HG02970 (cell line): ENCODE data around the gene TIGD3.

Experiments used
- ATAC-seq: cut with Tn5 transposase; IDR thresholded peaks from one replicate; pipeline ENCODE4 v1.9.1; 2021; ENCODE audit warnings: mild to moderate bottlenecking, moderate library complexity, moderate number of reproducible peaks; ENCODE audit not compliant: unreplicated experiment, low FRiP score

TIGD3 gene

GRCh38 chr11:65363770-65364169 lies 9.2 kb downstream of the TIGD3 start:
- no peak for ATAC-seq

GRCh38 chr11:65366340-65366773 lies 11.8 kb downstream of the TIGD3 start:
- ATAC-seq: no peak

DNA sequence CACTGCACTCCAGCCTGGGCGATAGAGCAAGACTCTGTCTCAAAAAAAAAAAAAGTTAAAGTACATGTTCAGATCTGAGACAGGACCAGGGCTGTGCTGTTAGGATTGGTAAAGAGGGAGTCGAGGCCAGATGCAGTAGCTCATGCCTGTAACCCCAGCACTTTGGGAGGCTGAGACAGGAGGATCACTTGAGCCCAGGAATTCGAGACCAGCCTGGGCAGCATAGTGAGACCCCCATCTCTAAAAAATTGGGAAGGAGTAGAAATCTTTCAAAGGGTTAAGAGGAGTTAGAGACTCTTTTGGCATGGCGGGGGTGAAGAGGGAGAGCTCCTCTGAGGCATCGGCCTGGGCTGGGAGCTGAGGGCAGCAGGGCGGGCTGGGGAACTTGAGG lies 16.1 kb downstream of the TIGD3 start:
- ATAC-seq: no peak

GRCh38 chr11:65373839-65374580 lies 19.5 kb downstream of the TIGD3 start:
- ATAC-seq: no peak

- ATAC-seq: no peak
Observed at GRCh38 chr11:65375012-65375411, 20.5 kb downstream of the TIGD3 start.

DNA sequence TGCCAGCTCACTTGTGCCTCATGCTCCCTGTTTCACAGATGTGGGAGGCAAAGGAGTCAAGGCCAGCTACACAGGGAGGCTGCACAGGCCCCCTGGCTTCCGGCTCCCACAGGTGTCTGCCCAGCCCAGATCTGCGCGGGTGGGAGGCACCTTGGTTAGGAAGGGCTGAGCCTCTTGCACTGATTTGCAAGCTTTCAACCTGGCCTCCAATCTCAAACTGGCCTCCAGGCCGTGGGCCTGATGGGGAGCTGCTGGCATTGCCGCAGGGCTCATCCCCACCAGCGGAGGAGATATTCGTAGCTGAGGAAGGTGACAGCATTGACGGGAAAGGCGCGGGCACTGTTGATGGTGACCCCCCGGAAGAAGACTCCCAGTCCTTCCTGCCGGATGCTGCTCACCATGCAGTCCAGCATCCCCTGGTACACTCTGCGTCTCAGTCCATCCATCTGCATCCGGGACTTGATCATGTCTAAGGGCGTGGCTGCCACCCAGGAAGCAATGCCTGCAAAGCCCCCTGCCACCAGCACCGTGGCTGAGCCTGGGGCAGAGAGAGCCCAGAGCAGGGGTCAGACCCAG lies 21.7 kb downstream of the TIGD3 start:
- no peak for ATAC-seq

DNA sequence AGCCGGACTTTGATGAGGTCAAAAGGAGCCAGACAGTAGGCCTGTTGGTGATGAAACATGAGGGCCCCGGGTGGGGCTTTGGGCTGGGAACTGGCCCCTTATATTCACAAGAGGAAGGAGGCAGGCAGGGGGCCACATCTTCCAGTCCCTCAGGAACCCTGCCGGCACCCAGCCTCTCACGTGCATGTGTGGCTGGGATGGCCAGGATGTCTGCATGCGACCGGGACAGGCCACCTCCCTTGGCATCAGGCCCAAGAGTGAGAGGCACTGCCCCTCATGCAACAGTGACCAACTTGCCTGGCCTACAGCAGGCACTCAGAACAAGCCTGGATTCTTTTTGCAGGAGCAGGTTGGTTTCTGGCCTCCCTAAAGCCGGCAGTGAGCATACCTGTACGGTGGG lies 22.5 kb downstream of the TIGD3 start:
- no peak for ATAC-seq

GRCh38 chr11:65377777-65378176 lies 23.2 kb downstream of the TIGD3 start:
- no peak for ATAC-seq

DNA sequence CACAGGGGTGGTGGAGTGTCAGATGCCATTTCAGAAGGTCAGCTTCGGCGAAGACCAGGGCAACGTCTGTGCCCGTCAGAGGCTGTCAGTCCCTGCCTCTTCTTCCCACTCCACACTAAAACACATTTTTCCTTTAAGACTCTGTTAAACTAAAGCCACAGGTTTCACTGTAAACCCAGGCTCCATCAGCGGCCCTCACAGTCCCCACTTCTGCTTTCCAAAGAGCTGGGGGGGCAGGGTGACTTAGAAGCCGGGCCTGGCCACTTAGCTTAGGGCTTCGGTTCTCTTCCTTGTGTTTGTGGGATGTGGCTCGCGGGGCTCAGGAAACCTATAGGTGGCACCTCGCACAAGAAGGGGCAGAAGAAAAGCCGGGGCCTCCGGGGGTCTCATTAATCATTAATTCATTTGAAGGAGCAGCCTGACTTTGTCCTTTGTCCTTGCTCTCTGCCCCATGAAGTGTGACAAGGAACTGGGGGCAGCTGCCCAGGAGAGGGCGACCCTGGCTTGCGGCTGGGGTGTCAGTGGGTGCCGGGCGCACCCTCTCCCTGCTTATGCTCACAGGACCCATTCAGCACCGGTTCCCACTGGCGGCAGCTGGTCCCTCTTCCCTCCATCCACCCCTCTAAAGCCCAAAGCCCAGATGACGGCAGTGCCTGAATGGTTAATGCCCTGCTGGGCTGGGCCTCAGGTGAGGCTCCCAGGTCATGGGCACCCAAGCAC lies 23.8 kb downstream of the TIGD3 start:
- ATAC-seq: no peak

- ATAC-seq: no peak
Observed at GRCh38 chr11:65378928-65379638, 24.5 kb downstream of the TIGD3 start.

DNA sequence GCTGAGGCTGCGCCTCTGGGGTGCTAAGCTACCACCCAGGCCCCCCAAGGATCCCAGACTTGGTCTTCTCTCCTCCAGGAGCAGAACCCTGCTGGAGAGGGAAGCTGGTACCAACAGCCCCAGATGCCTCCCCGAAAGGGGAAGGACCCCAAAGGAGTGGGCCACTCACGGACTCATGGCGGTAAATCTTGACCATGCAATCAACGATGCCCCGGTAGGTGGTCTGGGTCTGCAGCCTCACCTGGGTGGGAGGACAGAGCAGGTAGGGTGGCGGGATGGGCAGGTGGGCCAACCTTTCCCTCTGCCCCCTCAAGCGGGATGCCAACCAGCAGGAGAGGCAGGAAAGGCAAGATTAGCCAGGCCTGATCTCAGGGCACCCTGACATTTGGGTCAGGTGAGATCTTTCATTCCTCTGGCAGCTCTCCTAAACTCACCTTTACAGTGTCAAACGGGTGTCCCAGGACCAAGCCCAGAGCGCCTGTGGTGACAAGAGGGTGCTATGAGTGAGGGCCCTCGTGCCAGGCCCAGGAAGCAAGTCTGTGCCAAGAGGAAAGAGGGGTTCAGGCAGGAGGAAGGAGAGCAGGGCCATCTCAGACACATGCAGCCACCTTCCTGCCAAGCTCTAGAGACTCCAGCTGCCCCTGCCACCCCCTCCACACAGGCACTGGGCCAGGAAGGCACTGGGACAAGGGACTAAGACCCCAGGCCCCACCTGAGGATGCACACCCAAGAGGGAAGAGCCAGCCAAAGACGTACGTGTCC lies 25.3 kb downstream of the TIGD3 start:
- ATAC-seq: no peak

- ATAC-seq: no peak
Observed at GRCh38 chr11:65380460-65381119, 26.0 kb downstream of the TIGD3 start.

DNA sequence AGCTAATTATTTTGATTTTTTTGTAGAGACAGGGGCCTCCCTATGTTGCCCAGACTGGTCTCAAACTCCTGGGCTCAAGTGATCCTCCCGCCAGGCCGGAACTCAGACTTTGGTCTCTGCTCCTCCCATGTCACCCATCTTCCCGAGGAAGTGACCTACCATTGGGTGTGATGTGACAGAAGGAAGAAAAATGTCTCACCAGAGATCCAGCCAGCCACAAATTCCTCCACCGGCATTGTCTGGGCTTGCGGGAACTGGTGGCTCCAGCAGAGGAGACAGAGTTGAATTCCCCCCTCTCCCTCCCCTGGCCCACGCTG lies 27.1 kb downstream of the TIGD3 start:
- no peak for ATAC-seq

DNA sequence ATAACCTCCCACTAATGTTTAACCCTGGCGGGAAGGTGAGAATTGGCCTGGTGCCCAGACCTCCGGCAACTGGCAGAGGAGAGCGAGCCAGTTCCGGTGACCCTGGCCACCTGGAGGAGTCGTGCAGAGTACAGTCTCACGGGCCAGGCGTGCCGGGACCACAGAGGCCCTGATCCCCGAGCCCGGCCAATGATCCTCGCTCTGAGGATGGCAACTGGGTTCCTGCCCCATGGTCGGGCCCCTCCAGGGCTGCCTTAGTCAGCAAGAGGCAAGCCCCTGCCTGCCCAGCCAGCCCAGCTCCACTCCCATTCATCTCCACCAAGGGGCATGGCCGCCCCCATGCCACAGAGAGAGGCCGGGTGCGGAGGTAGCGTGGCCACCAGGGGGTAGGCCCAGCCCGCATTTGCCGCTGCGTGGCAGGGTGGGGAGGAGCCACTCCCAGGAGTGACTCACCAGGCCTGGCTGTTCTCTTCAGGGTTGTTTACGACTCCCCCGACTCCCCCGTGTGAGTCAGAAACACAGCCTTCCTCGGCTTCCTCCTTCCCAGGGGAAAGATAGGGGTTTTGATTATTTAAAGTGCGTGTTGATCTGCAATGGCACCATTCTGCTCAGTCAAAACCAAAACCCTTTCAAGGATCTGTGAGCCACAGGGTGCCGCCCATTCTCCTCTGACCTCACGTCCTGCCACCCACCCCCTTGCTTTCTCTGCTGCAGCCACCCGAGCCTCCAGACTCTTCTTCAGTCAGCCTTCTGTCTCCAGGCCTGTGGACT lies 27.7 kb downstream of the TIGD3 start, which contains the start of gene SLC25A45:
TSS of gene SLC25A45 (minus strand) at position 614 of the 771 bp plus-strand sequence. CDS start 695 bp downstream, outside the sequence.
- peak; percentile 50 for ATAC-seq

DNA sequence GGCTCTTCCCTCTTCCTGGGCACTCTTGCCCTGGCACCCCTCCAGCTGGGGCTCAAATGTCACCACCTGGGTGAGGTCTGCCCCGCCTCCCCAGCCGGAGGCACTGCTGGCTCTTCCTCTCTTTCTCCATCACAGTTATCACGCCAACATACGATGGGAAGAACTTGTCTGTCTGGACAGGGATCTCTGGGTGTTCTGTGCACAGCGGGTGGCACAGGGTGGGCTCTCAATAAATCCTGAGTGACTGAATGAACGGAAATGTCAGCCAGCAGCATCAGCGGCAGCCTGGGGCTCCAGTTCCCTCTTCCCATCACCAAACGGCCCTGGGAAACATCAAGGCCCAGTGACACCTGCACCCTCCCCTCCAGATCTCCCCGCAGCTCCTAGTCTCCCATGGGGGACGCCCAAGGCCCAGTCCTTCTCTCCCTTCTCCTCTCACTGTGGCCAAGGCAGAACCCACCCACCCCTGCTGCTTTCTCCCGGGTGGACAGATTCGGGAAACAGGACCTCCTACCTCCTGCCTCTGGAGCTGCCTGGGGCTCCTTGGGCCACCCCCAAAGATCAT lies 28.3 kb downstream of the TIGD3 start:
- no peak for ATAC-seq

- ATAC-seq: no peak
Observed at GRCh38 chr11:65383778-65384177, 29.2 kb downstream of the TIGD3 start.

- ATAC-seq: no peak
Observed at GRCh38 chr11:65384301-65384889, 29.8 kb downstream of the TIGD3 start.
